ENCODE measurements around the gene KCNB1.

DNA sequence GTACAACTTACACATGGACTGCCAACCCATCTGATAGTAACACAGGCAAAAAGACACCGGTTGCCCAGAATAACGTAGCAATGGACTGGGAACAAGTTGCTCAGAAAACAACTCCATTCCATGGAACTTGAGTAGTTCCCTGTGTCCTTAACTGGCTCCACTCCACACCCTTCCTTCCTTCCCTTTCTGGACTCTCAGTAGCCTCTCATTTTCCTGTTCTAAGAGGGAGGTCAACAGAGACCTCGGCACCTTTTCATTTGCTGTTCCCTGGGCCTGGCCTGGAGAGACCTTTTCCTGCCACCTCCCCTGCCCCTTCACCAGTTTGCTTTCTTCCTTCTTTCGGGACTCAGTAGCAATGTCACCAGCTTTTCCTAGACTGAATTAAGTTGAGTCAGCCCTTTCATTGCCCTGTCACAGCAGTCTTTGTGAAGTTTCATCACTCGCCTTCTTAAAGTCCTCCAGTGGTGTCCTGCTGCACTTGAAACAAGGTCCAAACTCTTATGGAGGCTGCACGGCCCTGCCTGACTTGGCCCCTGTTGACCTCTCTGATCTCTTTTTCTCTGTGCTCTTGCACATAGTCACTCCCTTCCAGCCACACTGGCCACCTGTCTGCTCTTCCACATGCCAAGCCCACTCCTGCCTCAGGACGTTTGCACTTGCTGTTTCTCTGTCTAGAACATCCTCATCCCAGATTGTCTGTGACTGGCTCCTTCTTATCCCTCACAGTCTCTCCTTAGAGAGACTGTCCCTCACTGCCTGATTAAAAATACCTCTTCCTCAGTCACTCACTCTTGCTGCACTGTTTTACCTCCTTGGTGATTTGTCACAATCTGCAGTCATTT lies 90.8 kb downstream of the KCNB1 start:
- TF ChIP-seq EZH2 (IDR thresholded peaks at IDR 0.05; ENCODE audit: low read length, missing control alignments) = no peak
- TF ChIP-seq, protein P1, sequence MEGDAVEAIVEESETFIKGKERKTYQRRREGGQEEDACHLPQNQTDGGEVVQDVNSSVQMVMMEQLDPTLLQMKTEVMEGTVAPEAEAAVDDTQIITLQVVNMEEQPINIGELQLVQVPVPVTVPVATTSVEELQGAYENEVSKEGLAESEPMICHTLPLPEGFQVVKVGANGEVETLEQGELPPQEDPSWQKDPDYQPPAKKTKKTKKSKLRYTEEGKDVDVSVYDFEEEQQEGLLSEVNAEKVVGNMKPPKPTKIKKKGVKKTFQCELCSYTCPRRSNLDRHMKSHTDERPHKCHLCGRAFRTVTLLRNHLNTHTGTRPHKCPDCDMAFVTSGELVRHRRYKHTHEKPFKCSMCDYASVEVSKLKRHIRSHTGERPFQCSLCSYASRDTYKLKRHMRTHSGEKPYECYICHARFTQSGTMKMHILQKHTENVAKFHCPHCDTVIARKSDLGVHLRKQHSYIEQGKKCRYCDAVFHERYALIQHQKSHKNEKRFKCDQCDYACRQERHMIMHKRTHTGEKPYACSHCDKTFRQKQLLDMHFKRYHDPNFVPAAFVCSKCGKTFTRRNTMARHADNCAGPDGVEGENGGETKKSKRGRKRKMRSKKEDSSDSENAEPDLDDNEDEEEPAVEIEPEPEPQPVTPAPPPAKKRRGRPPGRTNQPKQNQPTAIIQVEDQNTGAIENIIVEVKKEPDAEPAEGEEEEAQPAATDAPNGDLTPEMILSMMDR (conservative IDR thresholded peaks at IDR 0.05 in 1 of 2, IDR thresholded peaks at IDR 0.05 in 1 of 2; ENCODE audit: low read depth in 1 of 2, low read length in 2 of 2) = no peak

Data from fibroblast of lung (primary cell).